ENCODE measurements around the gene SELPLG.
A peak's percentile ranks its signal among the peaks of the same experiment; 100 is the strongest.
"Not testable (repeated sequence)": the region's sequence is repeated elsewhere in the genome, so short reads cannot be mapped to it uniquely, and the experiment has no call there.

Gene SELPLG

DNA sequence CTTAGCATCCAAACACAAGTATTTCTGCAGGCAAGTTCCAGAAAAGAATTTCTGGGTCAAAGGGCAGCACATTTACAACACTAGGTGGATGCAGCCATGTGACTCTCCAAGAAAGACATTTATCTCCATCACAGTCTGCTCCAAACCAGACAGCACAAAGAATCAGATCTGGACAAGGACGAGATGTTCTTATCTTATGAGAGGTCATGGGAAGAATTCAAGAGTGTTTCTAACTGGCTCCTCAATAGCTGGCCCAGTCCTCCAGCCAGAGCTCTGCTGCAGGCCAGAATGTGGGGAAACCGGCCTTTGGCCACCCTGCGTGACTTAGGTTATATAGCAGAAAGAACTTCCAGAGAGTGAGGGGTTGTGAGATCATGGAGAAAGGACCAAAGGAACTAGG, 53.2 kb downstream of the SELPLG start:
- DNase-seq (ENCODE audit: extremely low spot score, insufficient read length, low read depth) (no peak), FAIRE-seq (no peak)

- FAIRE-seq (no peak), DNase-seq (ENCODE audit: extremely low spot score, insufficient read length, low read depth) (no peak)
Observed at GRCh38 chr12:108578813-108579212, 54.9 kb downstream of the SELPLG start.

DNA sequence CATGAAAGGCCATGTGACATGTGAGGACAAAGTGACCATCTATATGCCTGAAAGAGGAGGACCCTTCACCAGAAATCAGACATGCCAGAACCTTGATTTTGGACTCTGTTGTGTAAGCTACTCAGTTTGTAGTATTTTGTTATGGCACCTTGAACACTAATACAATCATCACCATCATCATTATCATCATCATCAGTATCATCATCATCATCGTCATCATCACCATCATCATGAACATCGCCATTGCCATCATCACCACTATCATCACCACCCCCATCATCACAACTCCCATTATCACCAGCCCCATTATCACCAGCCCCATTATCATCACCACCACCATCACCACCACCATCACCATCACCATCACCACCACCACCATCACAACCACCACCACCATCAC, 55.4 kb downstream of the SELPLG start:
- no peak for FAIRE-seq
- no peak for DNase-seq (ENCODE audit: extremely low spot score, insufficient read length, low read depth)

- no peak for FAIRE-seq
- no peak for DNase-seq (ENCODE audit: extremely low spot score, insufficient read length, low read depth)
Observed at GRCh38 chr12:108577458-108577857, 56.2 kb downstream of the SELPLG start.

DNA sequence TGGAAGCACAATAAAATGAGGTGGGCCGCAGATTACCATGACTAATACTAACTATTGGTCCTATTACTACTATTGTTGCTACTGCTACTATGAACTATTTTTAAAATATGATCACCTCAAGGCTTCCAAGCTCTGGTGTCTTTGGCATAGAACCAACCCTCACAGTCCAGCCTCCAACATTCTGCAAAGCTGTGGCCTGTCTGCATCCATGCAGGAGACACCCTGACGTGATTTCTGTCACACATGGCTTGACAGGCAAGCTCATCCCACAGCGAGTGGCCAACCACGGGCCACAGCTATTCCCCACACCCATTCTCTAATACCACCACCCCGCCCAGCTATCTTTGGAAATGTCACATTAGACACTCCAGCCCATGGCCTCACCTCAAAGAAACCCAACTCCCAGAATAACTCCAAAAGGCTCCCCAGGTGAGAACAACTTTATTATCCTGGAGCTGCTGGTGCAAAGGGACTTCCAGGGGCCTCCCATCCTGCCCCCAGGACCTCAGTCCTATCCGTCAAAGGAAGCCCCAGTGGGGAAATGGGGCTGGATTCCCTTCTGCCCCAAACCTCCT, 56.9 kb downstream of the SELPLG start:
- FAIRE-seq = peak; percentile 26

GRCh38 chr12:108575199-108575912, 58.3 kb downstream of the SELPLG start:
- DNase-seq (ENCODE audit: extremely low spot score, insufficient read length, low read depth) = no peak

More for the DNA sequence above, 56.9 kb downstream of the SELPLG start:
- no peak for DNase-seq (ENCODE audit: extremely low spot score, insufficient read length, low read depth)

GRCh38 chr12:108574276-108574675, 59.4 kb downstream of the SELPLG start:
- FAIRE-seq; DNase-seq (ENCODE audit: extremely low spot score, insufficient read length, low read depth): not testable (repeated sequence)

More at GRCh38 chr12:108575199-108575912, 58.3 kb downstream of the SELPLG start:
- no peak for FAIRE-seq

DNA sequence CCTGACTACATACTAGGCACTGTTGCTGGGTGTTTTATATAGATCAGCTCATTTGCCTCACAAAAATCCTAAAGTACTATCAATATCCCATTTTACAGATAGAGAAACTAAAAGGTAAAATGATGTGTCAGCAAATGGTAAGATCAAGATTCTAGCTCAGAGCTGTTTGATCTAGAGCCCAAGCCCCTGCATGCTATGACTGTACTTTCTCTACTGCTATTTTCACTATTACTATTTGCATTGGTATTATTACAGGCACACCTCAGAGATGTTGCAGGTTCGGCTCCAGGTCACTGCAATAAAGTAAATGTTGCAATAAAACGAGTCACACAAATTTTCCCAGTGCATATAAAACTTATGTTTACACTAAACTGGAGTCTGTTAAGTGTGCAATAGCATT, 60.4 kb downstream of the SELPLG start:
- FAIRE-seq = peak; percentile 73

GRCh38 chr12:108572166-108572790, 61.4 kb downstream of the SELPLG start:
- DNase-seq (ENCODE audit: extremely low spot score, insufficient read length, low read depth) (no peak), FAIRE-seq (peak; percentile 83)

More for the DNA sequence above, 60.4 kb downstream of the SELPLG start:
- no peak for DNase-seq (ENCODE audit: extremely low spot score, insufficient read length, low read depth)

All from GM18507 (cell line).